Measurements from ENCODE around the gene BBS2. TPM values are rescaled to one million over a fixed set of nuclear protein-coding genes. Genes with fewer than 3 reads are reported as not detected.

Gene BBS2
- total RNA-seq, 1 experiment from 2014 or later, result 24.0 TPM

- Histone ChIP-seq H3K27ac (ENCODE audit: low read length) (no peak overlapping the region), H3K4me3 (ENCODE audit: low read depth in 2 of 2, low read length in 2 of 2) (no peak overlapping the region), H3K9me3 (ENCODE audit: control insufficient read depth, insufficient read depth, low read depth, low read length) (no peaks in the 10 kb centered on the region), H3K36me3 (ENCODE audit: control insufficient read depth, insufficient read depth, low read length) (no peaks in the 10 kb centered on the region; the same call in none of the 2 replicates), H3K4me1 (ENCODE audit: control insufficient read depth, insufficient read depth, low read length) (peaks cover 12% of the 10 kb centered on the region), H3K27me3 (ENCODE audit: control insufficient read depth, insufficient read depth, low read length) (no peaks in the 10 kb centered on the region)
- ChIA-PET CTCF (no interaction called here), POLR2A (no interaction called here)
- BruUV-seq (replicated peaks), result no TSS peak
- no peak for DNase-seq (ENCODE audit: low read depth, low spot score)
- in situ Hi-C loops (cut with HindIII; ENCODE audit: low pct_unique_long_range_greater_than_20kb, low sequenced_read_pairs) (no loop called here), intact Hi-C loops (cut with micrococcal nuclease; ENCODE audit: unreplicated experiment) (loop anchor here (5.0 kb wide), 1 partner anchor 190 kb away; no protein-coding TSS in a partner anchor)
- no peak for TF ChIP-seq CTCF (IDR thresholded peaks at IDR 0.05)
- ATAC-seq, result no peak
Observed at GRCh38 chr16:56512025-56512424, 7.8 kb downstream of the BBS2 start.

- intact Hi-C loops (cut with micrococcal nuclease; ENCODE audit: unreplicated experiment) (loop anchor here (5.0 kb wide), 1 partner anchor 192 kb away; no protein-coding TSS in a partner anchor), in situ Hi-C loops (cut with HindIII; ENCODE audit: low pct_unique_long_range_greater_than_20kb, low sequenced_read_pairs) (no loop called here)
- Histone ChIP-seq H3K4me1 (ENCODE audit: control insufficient read depth, insufficient read depth, low read length) (peaks cover 8% of the 10 kb centered on the region; the same call in 1 of the 2 replicates), H3K36me3 (ENCODE audit: control insufficient read depth, insufficient read depth, low read length) (peaks cover 4% of the 10 kb centered on the region), H3K27me3 (ENCODE audit: control insufficient read depth, insufficient read depth, low read length) (no peaks in the 10 kb centered on the region), H3K9me3 (ENCODE audit: control insufficient read depth, insufficient read depth, low read depth, low read length) (no peaks in the 10 kb centered on the region), H3K27ac (ENCODE audit: low read length) (no peak overlapping the region), H3K4me3 (ENCODE audit: low read depth in 2 of 2, low read length in 2 of 2) (no peak overlapping the region)
- DNase-seq (ENCODE audit: low read depth, low spot score) (no peak), ATAC-seq (no peak)
- no peak for TF ChIP-seq REST (IDR thresholded peaks at IDR 0.05; ENCODE audit: insufficient read depth in 1 of 2, low read depth in 2 of 2, low read length in 1 of 2)
- TF ChIP-seq POLR2AphosphoS5 (IDR thresholded peaks at IDR 0.05; ENCODE audit: low read depth, low read length), result no peak
- no peak for TF ChIP-seq TCF7L2 (IDR thresholded peaks at IDR 0.05; ENCODE audit: low read depth, low read length)
- TF ChIP-seq CTCF (IDR thresholded peaks at IDR 0.05), result no peak
- TF ChIP-seq SIN3A (IDR thresholded peaks at IDR 0.05; ENCODE audit: borderline replicate concordance, insufficient read depth, low read depth, low read length), result no peak
- ChIA-PET POLR2A (no interaction called here), CTCF (no interaction called here)
- BruUV-seq (replicated peaks), result no TSS peak
Observed at GRCh38 chr16:56510544-56510943, 9.3 kb downstream of the BBS2 start.

GRCh38 chr16:56506941-56507340, 12.9 kb downstream of the BBS2 start:
- Histone ChIP-seq H3K4me3 (ENCODE audit: low read depth in 2 of 2, low read length in 2 of 2) (no peak overlapping the region), H3K36me3 (ENCODE audit: control insufficient read depth, insufficient read depth, low read length) (peaks cover 4% of the 10 kb centered on the region), H3K27ac (ENCODE audit: low read length) (no peak overlapping the region), H3K27me3 (ENCODE audit: control insufficient read depth, insufficient read depth, low read length) (no peaks in the 10 kb centered on the region), H3K9me3 (ENCODE audit: control insufficient read depth, insufficient read depth, low read depth, low read length) (no peaks in the 10 kb centered on the region), H3K4me1 (ENCODE audit: control insufficient read depth, insufficient read depth, low read length) (no peaks in the 10 kb centered on the region)
- TF ChIP-seq REST (IDR thresholded peaks at IDR 0.05; ENCODE audit: insufficient read depth in 1 of 2, low read depth in 2 of 2, low read length in 1 of 2) (no peak), POLR2AphosphoS5 (IDR thresholded peaks at IDR 0.05; ENCODE audit: low read depth, low read length) (no peak), TCF7L2 (IDR thresholded peaks at IDR 0.05; ENCODE audit: low read depth, low read length) (no peak), CTCF (IDR thresholded peaks at IDR 0.05) (no peak), SIN3A (IDR thresholded peaks at IDR 0.05; ENCODE audit: borderline replicate concordance, insufficient read depth, low read depth, low read length) (no peak)
- ChIA-PET POLR2A (no interaction called here), CTCF (no interaction called here)
- intact Hi-C loops (cut with micrococcal nuclease; ENCODE audit: unreplicated experiment), result no loop called here
- in situ Hi-C loops (cut with HindIII; ENCODE audit: low pct_unique_long_range_greater_than_20kb, low sequenced_read_pairs), result no loop called here
- ATAC-seq (no peak), DNase-seq (ENCODE audit: low read depth, low spot score) (no peak)
- BruUV-seq (replicated peaks), result no TSS peak
